Right lobe of liver (tissue), 4 donors: Measurements from ENCODE around the gene STING1.
"Not testable (repeated sequence)": the region's sequence is repeated elsewhere in the genome, so short reads cannot be mapped to it uniquely, and the experiment has no call there.

Experiments
- CTCF ChIP-seq, 4 donors: fragments of 200-600 bp in 3 of 4; fragments of 450-650 bp in 1 of 4; IDR thresholded peaks; one replicate each; pipeline versions ENCODE4 v1.5.1 to v1.8.0; 2016 to 2022; ENCODE audit warnings: antibody characterized with exemption in 4 of 4, mild to moderate bottlenecking in 2 of 4
- POLR2A ChIP-seq: fragments of 450-650 bp; IDR thresholded peaks from one replicate; pipeline ENCODE4 v1.6.1; 2017; ENCODE audit warnings: antibody characterized with exemption, mild to moderate bottlenecking
- donor health status: DM: no; HTN: no; CAD: no.
- donor health status: DM: no; HTN: no; CAD: no.
- donor health status: DM: no; HTN: yes; CAD: no.

- TF ChIP-seq CTCF (IDR thresholded peaks at IDR 0.05); POLR2A: not testable (repeated sequence)
Measured at GRCh38 chr5:139504722-139505121, 22.2 kb upstream of the STING1 start.
